Measurements from ENCODE around the gene GLS.

- TF ChIP-seq CTCF (IDR thresholded peaks at IDR 0.05) = no peak
- TF ChIP-seq EZH2 (IDR thresholded peaks at IDR 0.05; ENCODE audit: borderline replicate concordance, insufficient read depth, low read depth, low read length, poor library complexity, severe bottlenecking) = no peak
Measured at GRCh38 chr2:190963088-190963487, 82.5 kb downstream of the GLS start.
